ENCODE results near the gene TBC1D8. TPM values are rescaled to one million over a fixed set of nuclear protein-coding genes. Genes with fewer than 3 reads are reported as not detected.
A peak's percentile ranks its signal among the peaks of the same experiment; 100 is the strongest.

TBC1D8 gene
- polyA plus RNA-seq, 10 donors = 15.0 to 27.4 (median 19.6) TPM

- DNase-seq = no peak
Observed at GRCh38 chr2:101164021-101164420, 12.8 kb upstream of the TBC1D8 start.

DNA sequence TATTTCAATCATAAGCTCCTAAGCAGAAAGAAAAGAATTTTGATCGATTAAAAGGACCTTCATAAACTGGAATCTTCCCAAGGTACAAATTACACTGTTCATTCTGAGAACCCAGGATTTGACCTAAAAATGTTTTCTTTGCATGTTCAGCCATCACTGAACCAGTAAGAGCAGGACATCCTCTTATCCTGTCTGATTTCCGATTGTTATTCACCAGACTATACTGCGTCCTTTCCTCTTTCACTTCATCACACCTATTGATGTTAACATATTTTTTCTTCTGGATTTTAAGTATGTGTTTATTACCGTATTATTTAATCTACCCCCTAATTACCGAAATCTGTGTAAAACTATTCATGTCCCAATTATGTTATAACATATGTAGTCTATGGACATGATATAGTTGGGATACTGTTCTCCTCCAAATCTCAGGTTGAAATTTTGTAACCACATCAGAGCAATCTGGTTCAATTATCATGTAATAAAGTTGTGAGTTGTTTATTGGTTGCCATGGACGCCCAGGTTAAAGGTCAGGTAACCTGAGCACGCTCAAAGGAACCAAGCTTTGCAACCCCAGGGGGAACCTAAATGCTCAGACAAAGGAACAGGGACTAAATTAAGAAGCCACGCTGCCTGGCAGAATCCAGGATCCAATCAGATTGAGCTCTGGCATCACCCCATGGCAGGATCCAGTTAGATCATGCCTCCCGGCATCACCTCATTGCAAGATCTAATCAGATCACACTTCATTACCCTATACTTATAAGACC lies 11.6 kb upstream of the TBC1D8 start:
- DNase-seq = no peak

DNA sequence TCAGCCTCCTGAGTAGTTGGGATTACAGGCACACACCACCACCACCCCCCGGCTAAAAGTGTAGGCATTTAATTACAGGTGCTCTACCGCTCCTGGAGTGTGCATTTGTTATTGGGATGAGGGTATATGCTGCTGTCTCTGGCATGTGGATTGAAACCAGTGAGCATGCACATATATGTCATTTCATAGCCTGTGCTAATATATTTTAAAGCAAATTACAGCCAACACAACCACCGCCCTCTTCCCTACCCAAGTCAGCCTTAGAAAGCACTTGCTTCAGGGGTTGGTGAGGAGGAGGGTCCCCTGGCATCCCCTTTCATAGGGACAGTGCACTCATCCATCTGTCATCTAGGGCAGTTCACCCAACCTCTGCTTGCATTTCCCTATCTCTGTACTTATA lies 10.5 kb upstream of the TBC1D8 start:
- DNase-seq = no peak

DNA sequence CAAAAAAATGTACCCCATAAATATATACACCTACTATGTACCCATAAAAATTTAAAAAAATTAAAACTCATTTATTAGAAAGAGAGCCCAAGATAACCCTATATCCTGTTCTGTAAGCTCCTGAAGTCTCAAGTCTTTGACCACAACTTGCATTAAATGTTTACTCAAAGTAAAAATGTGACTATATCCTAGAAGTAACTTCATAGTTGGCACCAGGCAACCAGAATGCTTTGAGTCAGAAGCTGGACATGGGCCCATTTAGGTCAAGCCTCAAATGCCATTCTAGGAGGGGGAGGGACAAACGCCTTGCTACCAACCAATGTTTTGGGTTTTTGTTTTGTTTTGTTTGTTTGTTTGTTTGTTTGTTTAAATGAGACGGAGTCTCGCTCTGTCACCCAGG lies 9.3 kb upstream of the TBC1D8 start:
- DNase-seq = no peak

GRCh38 chr2:101159526-101159925 lies 8.3 kb upstream of the TBC1D8 start:
- no peak for DNase-seq

DNA sequence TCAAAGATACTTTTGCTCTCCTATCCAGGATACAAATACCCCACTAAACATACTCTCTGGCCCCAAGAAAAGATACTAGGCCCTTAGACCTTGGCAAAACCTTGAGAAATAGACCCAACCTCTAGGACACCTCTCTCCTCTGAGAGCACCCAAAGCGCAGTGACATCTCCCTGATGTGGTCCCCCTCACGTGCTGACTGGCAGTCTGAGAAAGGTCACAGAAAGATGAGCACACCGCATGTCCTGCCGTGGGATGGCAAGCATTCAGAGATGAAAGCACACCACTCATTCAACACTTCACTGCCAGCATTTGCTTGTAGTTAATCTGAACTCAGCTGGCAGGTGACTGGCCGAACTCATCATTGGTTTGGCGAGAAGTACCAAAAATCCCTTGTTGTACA lies 6.1 kb upstream of the TBC1D8 start:
- DNase-seq = no peak

DNA sequence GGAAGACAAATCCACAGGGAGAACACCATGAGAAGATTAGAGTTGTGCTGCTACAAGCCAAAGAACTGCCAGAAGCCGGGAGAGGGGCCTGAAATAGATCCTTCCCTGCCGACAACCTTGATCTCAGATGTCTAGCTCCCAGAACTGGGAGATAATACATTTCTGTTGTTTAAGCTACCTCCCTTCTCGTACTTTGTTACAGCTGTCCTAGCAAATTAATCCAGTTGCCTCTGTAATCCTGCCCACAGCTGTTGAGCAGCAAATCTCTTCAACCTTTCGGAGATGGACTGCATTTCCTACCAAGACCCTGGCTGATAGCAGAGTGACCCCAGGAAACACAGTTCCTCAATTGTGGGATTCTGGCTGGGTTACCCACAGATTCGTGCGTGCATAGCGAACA lies 2.6 kb upstream of the TBC1D8 start:
- no peak for DNase-seq

- no peak for DNase-seq
Observed at GRCh38 chr2:101153077-101153707, 2.0 kb upstream of the TBC1D8 start.

GRCh38 chr2:101152272-101153076 lies 1.3 kb upstream of the TBC1D8 start:
- peak; percentile 58 to 84 (median 62) for DNase-seq

- DNase-seq = peak in 1 of 3 donors; percentile 69
Observed at GRCh38 chr2:101151859-101152271, 683 bp upstream of the TBC1D8 start.

DNA sequence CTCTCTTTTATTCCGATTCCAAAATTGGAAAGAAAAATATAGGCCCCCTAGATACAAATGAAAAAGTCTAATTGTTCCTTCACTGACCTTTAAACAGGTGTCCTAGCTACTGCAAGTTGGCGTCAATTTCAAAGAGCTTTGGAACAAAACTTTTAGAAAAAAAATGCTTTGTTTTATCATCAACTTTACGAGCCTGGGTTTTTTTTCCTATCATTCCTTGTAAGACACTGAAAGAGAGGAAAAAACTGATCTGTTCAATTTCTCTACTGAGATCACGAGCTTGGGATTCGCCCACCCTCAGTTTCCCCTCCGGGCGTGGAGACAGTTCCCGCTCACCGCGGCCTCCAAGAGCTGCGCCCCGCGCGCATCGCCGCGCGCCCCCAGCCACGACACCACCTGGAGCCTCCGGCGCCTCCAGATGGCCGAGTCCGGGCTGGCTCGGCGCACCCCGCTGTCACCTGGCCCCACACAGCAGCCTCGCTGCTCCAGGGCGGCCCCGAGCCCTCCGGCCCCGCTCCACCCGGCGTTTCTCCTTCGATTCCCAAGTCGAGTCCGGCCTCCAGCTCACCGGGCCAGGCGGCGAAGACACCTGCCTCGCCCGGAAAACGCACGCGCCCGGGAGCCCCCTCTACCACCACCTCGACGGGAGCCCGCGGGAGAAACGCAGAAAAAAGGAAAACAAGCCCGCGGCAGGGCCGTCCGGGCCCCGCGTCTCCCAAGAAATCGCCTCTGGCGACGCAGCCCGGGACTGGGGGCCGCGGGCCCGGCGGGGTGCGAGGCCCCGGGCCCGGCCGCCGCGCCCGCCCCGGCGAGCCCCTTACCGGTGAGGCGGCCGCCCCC lies 656 bp downstream of the TBC1D8 start:
- DNase-seq = peak in 2 of 3 donors; percentile 38 to 76

- peak in 1 of 3 donors; percentile 42 for DNase-seq
Observed at GRCh38 chr2:101149241-101150192, 1.7 kb downstream of the TBC1D8 start.

- DNase-seq = no peak
Observed at GRCh38 chr2:101148777-101149176, 2.4 kb downstream of the TBC1D8 start.

DNA sequence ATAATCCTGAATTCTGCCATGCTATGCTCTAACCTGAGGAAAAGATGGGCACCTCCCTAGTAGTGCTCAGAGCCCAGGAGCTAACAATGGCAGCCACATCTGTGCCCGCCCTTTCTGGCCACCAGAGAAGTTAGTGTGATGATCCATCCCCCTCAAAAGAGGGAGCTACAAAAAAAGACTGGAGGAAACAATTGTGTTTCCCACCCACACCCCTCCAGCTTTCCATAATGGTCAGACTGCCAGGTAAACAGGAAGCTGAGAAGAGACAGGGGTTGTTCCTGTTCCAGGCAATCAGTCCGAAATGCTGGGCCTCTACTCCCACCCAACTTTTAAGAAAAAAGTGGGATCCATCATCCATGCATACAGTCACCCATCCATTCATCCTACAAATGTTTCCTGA lies 3.2 kb downstream of the TBC1D8 start:
- no peak for DNase-seq

DNA sequence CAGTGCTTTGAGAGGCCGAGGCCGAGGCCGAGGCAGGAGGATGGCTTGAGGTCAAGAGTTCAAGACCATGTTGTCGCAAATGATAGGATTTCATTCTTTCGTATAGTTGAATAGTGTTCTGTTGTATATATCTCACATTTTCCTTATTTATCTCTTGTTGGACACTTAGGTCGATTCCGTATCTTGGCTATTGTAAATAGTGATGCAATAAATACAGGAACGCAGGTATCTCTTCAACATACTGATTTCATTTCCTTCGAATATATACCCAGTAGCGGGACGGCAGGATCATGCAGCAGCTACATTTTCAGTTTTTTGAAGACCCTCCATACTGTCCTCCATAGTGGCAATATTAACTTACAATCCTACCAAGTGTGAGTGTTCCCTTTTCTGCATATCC lies 4.1 kb downstream of the TBC1D8 start:
- DNase-seq = no peak

DNA sequence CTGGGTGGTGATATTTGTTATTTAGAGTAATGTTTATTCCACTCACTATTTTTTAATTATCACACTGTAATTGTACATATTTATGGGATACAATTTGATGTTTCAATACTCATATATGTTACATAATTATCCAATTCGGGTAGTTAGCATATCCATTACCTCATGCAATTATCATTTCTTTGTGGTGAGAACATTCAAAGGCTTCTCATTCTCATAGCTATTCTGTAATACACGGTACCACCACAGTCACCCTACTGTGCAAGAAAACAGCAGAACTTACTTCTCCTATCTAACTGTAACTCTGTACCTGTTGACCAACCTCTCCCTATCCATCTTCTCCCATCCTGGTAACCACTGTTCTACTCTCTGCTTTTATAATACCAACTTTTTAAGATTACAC lies 4.6 kb downstream of the TBC1D8 start:
- DNase-seq = no peak

DNA sequence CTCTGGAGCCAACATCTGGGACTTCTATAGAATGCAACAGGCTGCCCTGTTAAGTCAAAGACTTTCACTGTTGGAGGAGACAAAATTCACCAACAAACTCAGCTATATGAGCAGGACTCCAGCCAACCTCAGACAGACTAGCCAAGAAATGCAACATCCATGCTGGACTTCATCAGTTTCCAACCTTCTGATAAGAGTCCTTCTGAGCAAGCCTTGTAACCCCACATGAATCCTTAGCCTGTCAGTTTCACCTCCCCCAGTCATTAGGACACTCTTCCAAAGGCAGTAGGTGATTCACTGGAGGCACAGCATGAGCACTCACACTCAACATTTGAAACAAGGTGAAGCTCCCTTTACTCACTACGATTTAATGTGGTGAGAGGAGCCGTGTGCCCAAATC lies 5.8 kb downstream of the TBC1D8 start:
- no peak for DNase-seq

- DNase-seq = no peak
Observed at GRCh38 chr2:101142163-101142562, 9.0 kb downstream of the TBC1D8 start.

- no peak for DNase-seq
Observed at GRCh38 chr2:101140978-101141655, 10.1 kb downstream of the TBC1D8 start.

GRCh38 chr2:101140237-101140636 lies 10.9 kb downstream of the TBC1D8 start:
- DNase-seq = no peak
